Chondrocyte (in vitro differentiated cells): Measurements from ENCODE around the gene LCORL. TPM values are rescaled to one million over a fixed set of nuclear protein-coding genes. Genes with fewer than 3 reads are reported as not detected.

Experiments used
- DNase-seq: peaks from one replicate; pipeline ENCODE4 v3.0.0; 2021; ENCODE audit warnings: mixed read lengths, low spot score
- H3K27ac Mint-ChIP-seq: one replicate; pipeline ENCODE4 v1.8.0; 2021; ENCODE audit warnings: mild to moderate bottlenecking, moderate library complexity, mixed read lengths; ENCODE audit not compliant: unreplicated experiment
- H3K27me3 Mint-ChIP-seq: 2 replicates; pipeline ENCODE4 v1.8.0; 2021; ENCODE audit warnings: low read depth, mixed read lengths
- H3K36me3 Mint-ChIP-seq: 2 replicates; pipeline ENCODE4 v1.8.0; 2021; ENCODE audit warnings: low read depth, mixed read lengths
- H3K4me1 Mint-ChIP-seq: 2 replicates; pipeline ENCODE4 v1.8.0; 2021; ENCODE audit warnings: low read depth, mild to moderate bottlenecking, mixed read lengths
- H3K4me3 Mint-ChIP-seq: one replicate; pipeline ENCODE4 v1.8.0; 2021; ENCODE audit warnings: mild to moderate bottlenecking, moderate library complexity, mixed read lengths; ENCODE audit not compliant: unreplicated experiment
- H3K9me3 Mint-ChIP-seq: 2 replicates; pipeline ENCODE4 v1.8.0; 2021; ENCODE audit warnings: low read depth, mixed read lengths
- CTCF ChIP-seq: fragments of 200-600 bp; sonication (generic); IDR thresholded peaks from 2 replicates; pipeline ENCODE4 v1.5.0; 2021; ENCODE audit warnings: antibody characterized with exemption, mild to moderate bottlenecking, moderate library complexity
- total RNA-seq: library from RNA; stranded (reverse); gene quantifications from 3 replicates; pipeline ENCODE4 v1.2.1, GENCODE V29; 2021

Gene LCORL
- total RNA-seq, 1 donor from 2014 or later, result 8.9 TPM

- H3K4me3 Mint-ChIP-seq, result no peak overlapping the region
- H3K4me1 Mint-ChIP-seq, result no peaks in the 10 kb centered on the region
- no peak for DNase-seq
- TF ChIP-seq CTCF, result no peak
- no peaks in the 10 kb centered on the region for H3K9me3 Mint-ChIP-seq
- no peaks in the 10 kb centered on the region for H3K36me3 Mint-ChIP-seq
- no peak overlapping the region for H3K27ac Mint-ChIP-seq
- peaks cover 22% of the 10 kb centered on the region for H3K27me3 Mint-ChIP-seq
These were observed 34.5 kb upstream of the LCORL start for GRCh38 chr4:18056030-18056429.

DNA sequence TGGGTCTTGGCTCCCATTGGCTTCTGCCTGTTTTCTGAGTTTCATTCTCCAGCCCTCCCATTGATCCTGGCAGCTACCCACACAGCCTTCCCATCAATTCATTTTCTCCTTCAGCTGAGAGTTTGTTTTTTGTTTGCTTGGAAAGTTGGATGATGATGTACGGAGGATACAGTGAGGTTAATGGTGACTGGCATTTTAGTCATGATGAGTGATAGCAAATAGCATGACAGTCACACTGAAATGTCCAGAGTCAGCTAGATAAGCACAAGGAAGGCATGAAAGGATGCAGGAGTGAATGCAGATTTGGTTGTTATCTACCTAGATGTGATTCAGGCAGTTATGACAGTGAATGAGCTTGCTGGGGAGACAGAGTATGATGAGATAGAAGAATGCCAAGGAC is 30.6 kb upstream of the LCORL start:
- Mint-ChIP-seq H3K4me3 (no peak overlapping the region), H3K27ac (no peak overlapping the region), H3K27me3 (peaks cover 10% of the 10 kb centered on the region)

GRCh38 chr4:18051281-18051680 is 29.7 kb upstream of the LCORL start:
- no peaks in the 10 kb centered on the region for H3K9me3 Mint-ChIP-seq
- no peak for TF ChIP-seq CTCF
- no peak overlapping the region for H3K4me3 Mint-ChIP-seq
- H3K36me3 Mint-ChIP-seq, result no peaks in the 10 kb centered on the region
- DNase-seq, result no peak
- H3K4me1 Mint-ChIP-seq, result no peaks in the 10 kb centered on the region
- H3K27me3 Mint-ChIP-seq, result peaks cover 10% of the 10 kb centered on the region
- H3K27ac Mint-ChIP-seq, result no peak overlapping the region

More for the DNA sequence above, 30.6 kb upstream of the LCORL start:
- no peaks in the 10 kb centered on the region for H3K9me3 Mint-ChIP-seq
- no peaks in the 10 kb centered on the region for H3K36me3 Mint-ChIP-seq
- no peak for DNase-seq
- no peak for TF ChIP-seq CTCF
- no peaks in the 10 kb centered on the region for H3K4me1 Mint-ChIP-seq

GRCh38 chr4:18050448-18050847 is 28.9 kb upstream of the LCORL start:
- Mint-ChIP-seq H3K27ac (no peak overlapping the region), H3K27me3 (peaks cover 3% of the 10 kb centered on the region), H3K9me3 (no peaks in the 10 kb centered on the region), H3K4me3 (no peak overlapping the region), H3K36me3 (no peaks in the 10 kb centered on the region), H3K4me1 (no peaks in the 10 kb centered on the region)
- TF ChIP-seq CTCF, result no peak
- no peak for DNase-seq

GRCh38 chr4:18049446-18049845 is 27.9 kb upstream of the LCORL start:
- no peaks in the 10 kb centered on the region for H3K9me3 Mint-ChIP-seq
- no peak overlapping the region for H3K27ac Mint-ChIP-seq
- H3K4me1 Mint-ChIP-seq, result no peaks in the 10 kb centered on the region
- no peak for TF ChIP-seq CTCF
- no peak for DNase-seq
- no peak overlapping the region for H3K4me3 Mint-ChIP-seq
- H3K36me3 Mint-ChIP-seq, result no peaks in the 10 kb centered on the region
- no peaks in the 10 kb centered on the region for H3K27me3 Mint-ChIP-seq
